ENCODE results near the gene RTTN.

DNA sequence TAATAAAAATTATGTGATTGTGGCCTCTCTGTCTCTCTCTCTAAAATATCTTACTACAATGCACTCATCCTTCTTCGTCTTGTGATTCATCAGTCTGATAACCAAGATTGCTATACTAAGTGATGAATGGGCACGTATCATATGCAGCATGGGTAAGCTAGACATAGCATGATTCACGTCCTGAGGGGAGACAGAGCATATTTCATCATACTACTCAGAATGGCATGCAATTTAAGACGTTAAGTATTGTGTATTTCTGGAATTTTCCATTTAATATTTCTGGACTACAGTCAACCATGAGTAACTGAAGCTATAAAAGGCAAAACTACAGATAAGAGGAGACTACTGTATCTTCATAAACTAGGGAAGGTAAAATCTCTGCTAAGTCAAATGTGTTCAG lies 160.9 kb downstream of the RTTN start:
- TF ChIP-seq, protein P1, sequence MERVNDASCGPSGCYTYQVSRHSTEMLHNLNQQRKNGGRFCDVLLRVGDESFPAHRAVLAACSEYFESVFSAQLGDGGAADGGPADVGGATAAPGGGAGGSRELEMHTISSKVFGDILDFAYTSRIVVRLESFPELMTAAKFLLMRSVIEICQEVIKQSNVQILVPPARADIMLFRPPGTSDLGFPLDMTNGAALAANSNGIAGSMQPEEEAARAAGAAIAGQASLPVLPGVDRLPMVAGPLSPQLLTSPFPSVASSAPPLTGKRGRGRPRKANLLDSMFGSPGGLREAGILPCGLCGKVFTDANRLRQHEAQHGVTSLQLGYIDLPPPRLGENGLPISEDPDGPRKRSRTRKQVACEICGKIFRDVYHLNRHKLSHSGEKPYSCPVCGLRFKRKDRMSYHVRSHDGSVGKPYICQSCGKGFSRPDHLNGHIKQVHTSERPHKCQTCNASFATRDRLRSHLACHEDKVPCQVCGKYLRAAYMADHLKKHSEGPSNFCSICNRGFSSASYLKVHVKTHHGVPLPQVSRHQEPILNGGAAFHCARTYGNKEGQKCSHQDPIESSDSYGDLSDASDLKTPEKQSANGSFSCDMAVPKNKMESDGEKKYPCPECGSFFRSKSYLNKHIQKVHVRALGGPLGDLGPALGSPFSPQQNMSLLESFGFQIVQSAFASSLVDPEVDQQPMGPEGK (CRISPR knock-in tag; IDR thresholded peaks at IDR 0.05; ENCODE audit: borderline replicate concordance), result peak; percentile 84
- TF ChIP-seq, protein P2, sequence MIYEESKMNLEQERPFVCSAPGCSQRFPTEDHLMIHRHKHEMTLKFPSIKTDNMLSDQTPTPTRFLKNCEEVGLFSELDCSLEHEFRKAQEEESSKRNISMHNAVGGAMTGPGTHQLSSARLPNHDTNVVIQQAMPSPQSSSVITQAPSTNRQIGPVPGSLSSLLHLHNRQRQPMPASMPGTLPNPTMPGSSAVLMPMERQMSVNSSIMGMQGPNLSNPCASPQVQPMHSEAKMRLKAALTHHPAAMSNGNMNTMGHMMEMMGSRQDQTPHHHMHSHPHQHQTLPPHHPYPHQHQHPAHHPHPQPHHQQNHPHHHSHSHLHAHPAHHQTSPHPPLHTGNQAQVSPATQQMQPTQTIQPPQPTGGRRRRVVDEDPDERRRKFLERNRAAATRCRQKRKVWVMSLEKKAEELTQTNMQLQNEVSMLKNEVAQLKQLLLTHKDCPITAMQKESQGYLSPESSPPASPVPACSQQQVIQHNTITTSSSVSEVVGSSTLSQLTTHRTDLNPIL (CRISPR knock-in tag; IDR thresholded peaks at IDR 0.05; ENCODE audit: low read depth), result peak; percentile 95
- peak; percentile 64; the same call in 1 of the 2 replicates for TF ChIP-seq TOX (CRISPR knock-in tag; IDR thresholded peaks at IDR 0.05; ENCODE audit: borderline replicate concordance)
- no peak for TF ChIP-seq BACH2 (CRISPR knock-in tag; IDR thresholded peaks at IDR 0.05; ENCODE audit: borderline replicate concordance)
- peak; percentile 99 for TF ChIP-seq ISL1 (CRISPR knock-in tag; IDR thresholded peaks at IDR 0.05)
- no peak; the same call in 1 of the 2 replicates for TF ChIP-seq RARB (CRISPR knock-in tag; IDR thresholded peaks at IDR 0.05)
- TF ChIP-seq, protein P3, sequence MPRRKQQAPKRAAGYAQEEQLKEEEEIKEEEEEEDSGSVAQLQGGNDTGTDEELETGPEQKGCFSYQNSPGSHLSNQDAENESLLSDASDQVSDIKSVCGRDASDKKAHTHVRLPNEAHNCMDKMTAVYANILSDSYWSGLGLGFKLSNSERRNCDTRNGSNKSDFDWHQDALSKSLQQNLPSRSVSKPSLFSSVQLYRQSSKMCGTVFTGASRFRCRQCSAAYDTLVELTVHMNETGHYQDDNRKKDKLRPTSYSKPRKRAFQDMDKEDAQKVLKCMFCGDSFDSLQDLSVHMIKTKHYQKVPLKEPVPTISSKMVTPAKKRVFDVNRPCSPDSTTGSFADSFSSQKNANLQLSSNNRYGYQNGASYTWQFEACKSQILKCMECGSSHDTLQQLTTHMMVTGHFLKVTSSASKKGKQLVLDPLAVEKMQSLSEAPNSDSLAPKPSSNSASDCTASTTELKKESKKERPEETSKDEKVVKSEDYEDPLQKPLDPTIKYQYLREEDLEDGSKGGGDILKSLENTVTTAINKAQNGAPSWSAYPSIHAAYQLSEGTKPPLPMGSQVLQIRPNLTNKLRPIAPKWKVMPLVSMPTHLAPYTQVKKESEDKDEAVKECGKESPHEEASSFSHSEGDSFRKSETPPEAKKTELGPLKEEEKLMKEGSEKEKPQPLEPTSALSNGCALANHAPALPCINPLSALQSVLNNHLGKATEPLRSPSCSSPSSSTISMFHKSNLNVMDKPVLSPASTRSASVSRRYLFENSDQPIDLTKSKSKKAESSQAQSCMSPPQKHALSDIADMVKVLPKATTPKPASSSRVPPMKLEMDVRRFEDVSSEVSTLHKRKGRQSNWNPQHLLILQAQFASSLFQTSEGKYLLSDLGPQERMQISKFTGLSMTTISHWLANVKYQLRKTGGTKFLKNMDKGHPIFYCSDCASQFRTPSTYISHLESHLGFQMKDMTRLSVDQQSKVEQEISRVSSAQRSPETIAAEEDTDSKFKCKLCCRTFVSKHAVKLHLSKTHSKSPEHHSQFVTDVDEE (CRISPR knock-in tag; IDR thresholded peaks at IDR 0.05), result no peak
- no peak for TF ChIP-seq ZNF8 (CRISPR knock-in tag; IDR thresholded peaks at IDR 0.05)
- TF ChIP-seq, protein P4, sequence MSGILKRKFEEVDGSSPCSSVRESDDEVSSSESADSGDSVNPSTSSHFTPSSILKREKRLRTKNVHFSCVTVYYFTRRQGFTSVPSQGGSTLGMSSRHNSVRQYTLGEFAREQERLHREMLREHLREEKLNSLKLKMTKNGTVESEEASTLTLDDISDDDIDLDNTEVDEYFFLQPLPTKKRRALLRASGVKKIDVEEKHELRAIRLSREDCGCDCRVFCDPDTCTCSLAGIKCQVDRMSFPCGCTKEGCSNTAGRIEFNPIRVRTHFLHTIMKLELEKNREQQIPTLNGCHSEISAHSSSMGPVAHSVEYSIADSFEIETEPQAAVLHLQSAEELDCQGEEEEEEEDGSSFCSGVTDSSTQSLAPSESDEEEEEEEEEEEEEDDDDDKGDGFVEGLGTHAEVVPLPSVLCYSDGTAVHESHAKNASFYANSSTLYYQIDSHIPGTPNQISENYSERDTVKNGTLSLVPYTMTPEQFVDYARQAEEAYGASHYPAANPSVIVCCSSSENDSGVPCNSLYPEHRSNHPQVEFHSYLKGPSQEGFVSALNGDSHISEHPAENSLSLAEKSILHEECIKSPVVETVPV (CRISPR knock-in tag; IDR thresholded peaks at IDR 0.05), result no peak
- no peak for TF ChIP-seq CSDC2 (CRISPR knock-in tag; IDR thresholded peaks at IDR 0.05)
